ENCODE data around the gene SLC38A10. TPM values are rescaled to one million over a fixed set of nuclear protein-coding genes. Genes with fewer than 3 reads are reported as not detected.

SLC38A10 gene
- total and polyA plus RNA-seq, 2 of the 13 experiments (the other 11 are each of a cell fraction or from before 2014, with no cell fraction given) = 23.4 to 55.8 TPM

- intact Hi-C loops (cut with micrococcal nuclease; ENCODE audit: unreplicated experiment) (no loop called here), in situ Hi-C loops (cut with HindIII; ENCODE audit: extremely low pct_ligation_motif_present, low pct_unique_long_range_greater_than_20kb) (no loop called here)
- Histone ChIP-seq H3K4me2 (ENCODE audit: low read depth, low read length) (no peak overlapping the region), H2AFZ (ENCODE audit: low read length) (no peak overlapping the region), H3K36me3 (replicated peaks in 1 of 2; ENCODE audit: control insufficient read depth in 1 of 2, insufficient read depth in 2 of 2, low read length in 2 of 2) (peaks cover 27 to 62% of the 10 kb centered on the region in 2 experiments; a peak in 4 of 5 replicates), H3K9me3 (ENCODE audit: low read length) (no peaks in the 10 kb centered on the region), H3K4me1 (ENCODE audit: insufficient read depth, low read length) (no peaks in the 10 kb centered on the region), H3K79me2 (ENCODE audit: insufficient read depth, low read length) (no peaks in the 10 kb centered on the region), H3K27ac (ENCODE audit: extremely low read length, insufficient read depth, low read length) (no peak overlapping the region), H3K4me3 (replicated peaks in 1 of 3; ENCODE audit: insufficient read depth in 1 of 3, low read depth in 2 of 3, low read length in 3 of 3) (no peak overlapping the region), H3K27me3 (ENCODE audit: control insufficient read depth in 1 of 2, insufficient read depth in 2 of 2, low read length in 2 of 2) (no peaks in the 10 kb centered on the region), H3K9ac (ENCODE audit: insufficient read depth, low read depth, low read length) (no peak overlapping the region), H4K20me1 (ENCODE audit: insufficient read depth, low read length) (no peaks in the 10 kb centered on the region)
- FAIRE-seq (no peak), ATAC-seq (no peak), DNase-seq (ENCODE audit: low spot score) (no peak)
- no TSS peak for BruUV-seq (replicated peaks)
- POLR2A ChIA-PET = no interaction called here
- TF ChIP-seq ZNF770 (CRISPR knock-in tag; IDR thresholded peaks at IDR 0.05) (peak; percentile 50; the same call in 1 of the 2 replicates), NCOA5 (CRISPR knock-in tag; IDR thresholded peaks at IDR 0.05) (no peak)
- CTCF ChIA-PET (ENCODE audit: low intra/inter-chr PET ratio, low total read pairs) = no interaction called here
- WGBS (ENCODE audit: low lambda C conversion rate) = 97% methylated on average over 20 of the region's 20 CpGs
Measured at GRCh38 chr17:81277946-81278693, 17.0 kb downstream of the SLC38A10 start.

- peaks cover 33 to 64% of the 10 kb centered on the region in 2 experiments; a peak in 4 of 5 replicates for H3K36me3 ChIP-seq (replicated peaks in 1 of 2; ENCODE audit: control insufficient read depth in 1 of 2, insufficient read depth in 2 of 2, low read length in 2 of 2)
- no peak overlapping the region for H2AFZ ChIP-seq (ENCODE audit: low read length)
- FAIRE-seq = no peak
- H3K27ac ChIP-seq (ENCODE audit: extremely low read length, insufficient read depth, low read length) = no peak overlapping the region
- in situ Hi-C loops (cut with HindIII; ENCODE audit: extremely low pct_ligation_motif_present, low pct_unique_long_range_greater_than_20kb) = no loop called here
- H3K4me3 ChIP-seq (replicated peaks in 1 of 3; ENCODE audit: insufficient read depth in 1 of 3, low read depth in 2 of 3, low read length in 3 of 3) = no peak overlapping the region
- TF ChIP-seq EED (CRISPR knock-in tag; IDR thresholded peaks at IDR 0.05) (0 out of 2 replicates have a peak, but pooled peaks have one; percentile 24), KDM4B (CRISPR knock-in tag; IDR thresholded peaks at IDR 0.05) (no peak)
- intact Hi-C loops (cut with micrococcal nuclease; ENCODE audit: unreplicated experiment) = no loop called here
- no peaks in the 10 kb centered on the region for H3K79me2 ChIP-seq (ENCODE audit: insufficient read depth, low read length)
- 97% methylated on average over 14 of the region's 18 CpGs for WGBS (ENCODE audit: low lambda C conversion rate)
- CTCF ChIA-PET (ENCODE audit: low intra/inter-chr PET ratio, low total read pairs) = no interaction called here
- DNase-seq (ENCODE audit: low spot score) = no peak
- no peaks in the 10 kb centered on the region for H4K20me1 ChIP-seq (ENCODE audit: insufficient read depth, low read length)
- H3K4me2 ChIP-seq (ENCODE audit: low read depth, low read length) = no peak overlapping the region
- H3K27me3 ChIP-seq (ENCODE audit: control insufficient read depth in 1 of 2, insufficient read depth in 2 of 2, low read length in 2 of 2) = no peaks in the 10 kb centered on the region
- H3K4me1 ChIP-seq (ENCODE audit: insufficient read depth, low read length) = no peaks in the 10 kb centered on the region
- no peaks in the 10 kb centered on the region for H3K9me3 ChIP-seq (ENCODE audit: low read length)
- BruUV-seq (replicated peaks) = no TSS peak
- POLR2A ChIA-PET = no interaction called here
- no peak for ATAC-seq
- H3K9ac ChIP-seq (ENCODE audit: insufficient read depth, low read depth, low read length) = no peak overlapping the region
Measured at GRCh38 chr17:81277421-81277820, 17.7 kb downstream of the SLC38A10 start.

Measured in HepG2 (cell line).